CD8-positive, alpha-beta memory T cell (primary cell): ENCODE data around the gene EMX1. TPM values are rescaled to one million over a fixed set of nuclear protein-coding genes. Genes with fewer than 3 reads are reported as not detected.

ENCODE experiments used
- CTCF ChIA-PET: fragments of 350-600 bp; sonication (Branson Sonifier 250); formaldehyde crosslinking; loops from one replicate; lab custom pipeline; 2021; ENCODE audit warnings: antibody characterized with exemption; lab: Charles Lee
- POLR2A ChIA-PET: fragments of 350-600 bp; sonication (Branson Sonifier 250); formaldehyde crosslinking; loops from one replicate; lab custom pipeline; 2021; ENCODE audit warnings: antibody characterized with exemption; lab: Charles Lee
- DNase-seq, 5 donors: peaks; one replicate each; pipeline versions ENCODE4 v3.0.0 to v3.0.0-alpha.2; 2020 to 2022; ENCODE audit warnings: mixed read lengths in 1 of 5
- H3K27ac ChIP-seq: one replicate; pipeline ENCODE4 v1.7.0; 2013; ENCODE audit warnings: low read depth, mild to moderate bottlenecking, low read length, moderate library complexity
- H3K27me3 ChIP-seq: 2 replicates; pipeline ENCODE4 v1.7.0; 2013; ENCODE audit warnings: low read length, mild to moderate bottlenecking; ENCODE audit not compliant: insufficient read depth, poor library complexity, severe bottlenecking
- H3K36me3 ChIP-seq: 2 replicates; pipeline ENCODE4 v1.7.0; 2013; ENCODE audit warnings: mild to moderate bottlenecking, low read length, moderate library complexity; ENCODE audit not compliant: insufficient read depth
- H3K4me1 ChIP-seq: 2 replicates; pipeline ENCODE4 v1.7.0; 2013; ENCODE audit warnings: mild to moderate bottlenecking, low read length, moderate library complexity; ENCODE audit not compliant: insufficient read depth
- H3K4me3 ChIP-seq: 2 replicates; pipeline ENCODE4 v1.7.0; 2013; ENCODE audit warnings: mild to moderate bottlenecking, low read length
- H3K9me3 ChIP-seq: 2 replicates; pipeline ENCODE4 v1.7.0; 2013; ENCODE audit warnings: mild to moderate bottlenecking, low read length
- H3K27ac Mint-ChIP-seq, 8 donors: one replicate each; pipeline ENCODE4 v1.8.0; 2020 to 2021; ENCODE audit warnings: mixed read lengths in 8 of 8, mild to moderate bottlenecking in 6 of 8, inconsistent platforms in 3 of 8, moderate library complexity in 3 of 8
- H3K27me3 Mint-ChIP-seq, 2 donors: one replicate each; pipeline ENCODE4 v1.8.0; 2020 to 2021; ENCODE audit warnings: mixed read lengths in 2 of 2, mild to moderate bottlenecking in 1 of 2, moderate library complexity in 1 of 2
- H3K36me3 Mint-ChIP-seq, 3 donors: one replicate each; pipeline ENCODE4 v1.8.0; 2020 to 2021; ENCODE audit warnings: mixed read lengths in 3 of 3, inconsistent platforms in 1 of 3, mild to moderate bottlenecking in 1 of 3
- H3K4me1 Mint-ChIP-seq, 3 donors: one replicate each; pipeline ENCODE4 v1.8.0; 2020 to 2021; ENCODE audit warnings: mixed read lengths in 3 of 3, inconsistent platforms in 1 of 3, mild to moderate bottlenecking in 1 of 3
- H3K4me3 Mint-ChIP-seq, 7 donors: one replicate each; pipeline ENCODE4 v1.8.0; 2020 to 2021; ENCODE audit warnings: mixed read lengths in 7 of 7, mild to moderate bottlenecking in 6 of 7, moderate library complexity in 4 of 7, inconsistent platforms in 2 of 7
- H3K9me3 Mint-ChIP-seq, 5 donors: one replicate each; pipeline ENCODE4 v1.8.0; 2020 to 2022; ENCODE audit warnings: mixed read lengths in 5 of 5, mild to moderate bottlenecking in 3 of 5, moderate library complexity in 2 of 5, inconsistent platforms in 1 of 5
- polyA plus RNA-seq: library from polyadenylated mRNA; unstranded; fragments of 300-500 nt; fragmentation: Illumina TruSeq; gene quantifications from one replicate; pipeline ENCODE4 v1.2.3, GENCODE V29; 2021
- total RNA-seq, 2 experiments: library from RNA; stranded (reverse); gene quantifications; one replicate each; pipeline ENCODE4 v1.2.3, GENCODE V29; 2021

EMX1 gene
- total and polyA plus RNA-seq, 3 experiments from 2014 or later = 0.57 to 0.82 TPM; not detected in 1

- Mint-ChIP-seq H3K27me3 (peaks cover 0 to 3% of the 10 kb centered on the region in 2 donors), H3K4me1 (no peaks in the 10 kb centered on the region), H3K27ac (no peak overlapping the region), H3K9me3 (no peaks in the 10 kb centered on the region), H3K36me3 (no peaks in the 10 kb centered on the region), H3K4me3 (no peak overlapping the region)
- Histone ChIP-seq H3K4me3 (no peak overlapping the region), H3K4me1 (no peaks in the 10 kb centered on the region), H3K36me3 (no peaks in the 10 kb centered on the region), H3K27ac (no peak overlapping the region), H3K9me3 (no peaks in the 10 kb centered on the region), H3K27me3 (no peaks in the 10 kb centered on the region)
- CTCF ChIA-PET = no interaction called here
- POLR2A ChIA-PET = no interaction called here
- no peak for DNase-seq
Measured at GRCh38 chr2:72944804-72945449, 27.6 kb downstream of the EMX1 start.

GRCh38 chr2:72945450-72946019, 28.2 kb downstream of the EMX1 start:
- no peaks in the 10 kb centered on the region for H3K4me1 Mint-ChIP-seq
- POLR2A ChIA-PET = no interaction called here
- no peaks in the 10 kb centered on the region for H3K36me3 Mint-ChIP-seq
- peak overlapping the region in 1 of 8 donors; percentile 51 for H3K27ac Mint-ChIP-seq
- H3K9me3 Mint-ChIP-seq = no peaks in the 10 kb centered on the region
- CTCF ChIA-PET = no interaction called here
- Histone ChIP-seq H3K4me1 (no peaks in the 10 kb centered on the region), H3K36me3 (no peaks in the 10 kb centered on the region), H3K27me3 (no peaks in the 10 kb centered on the region), H3K4me3 (no peak overlapping the region), H3K27ac (no peak overlapping the region), H3K9me3 (no peaks in the 10 kb centered on the region)
- no peak overlapping the region for H3K4me3 Mint-ChIP-seq
- peaks cover 0 to 3% of the 10 kb centered on the region in 2 donors for H3K27me3 Mint-ChIP-seq
- DNase-seq = no peak

- Mint-ChIP-seq H3K36me3 (no peaks in the 10 kb centered on the region), H3K27ac (no peak overlapping the region), H3K9me3 (no peaks in the 10 kb centered on the region), H3K27me3 (peaks cover 0 to 3% of the 10 kb centered on the region in 2 donors), H3K4me1 (no peaks in the 10 kb centered on the region), H3K4me3 (no peak overlapping the region)
- POLR2A ChIA-PET = no interaction called here
- no peaks in the 10 kb centered on the region for H3K9me3 ChIP-seq
- no peak overlapping the region for H3K27ac ChIP-seq
- CTCF ChIA-PET = no interaction called here
- H3K4me1 ChIP-seq = no peaks in the 10 kb centered on the region
- no peak overlapping the region for H3K4me3 ChIP-seq
- DNase-seq = no peak
- no peaks in the 10 kb centered on the region for H3K27me3 ChIP-seq
- no peaks in the 10 kb centered on the region for H3K36me3 ChIP-seq
Measured at GRCh38 chr2:72946466-72946865, 29.1 kb downstream of the EMX1 start.

- Mint-ChIP-seq H3K27me3 (peaks cover 0 to 3% of the 10 kb centered on the region in 2 donors), H3K4me3 (no peak overlapping the region), H3K4me1 (peaks cover under 1 to 3% (median 2%) of the 10 kb centered on the region in 3 donors), H3K9me3 (no peaks in the 10 kb centered on the region), H3K36me3 (no peaks in the 10 kb centered on the region), H3K27ac (no peak overlapping the region)
- Histone ChIP-seq H3K4me1 (peaks cover under 1% of the 10 kb centered on the region), H3K9me3 (no peaks in the 10 kb centered on the region), H3K27ac (no peak overlapping the region), H3K36me3 (no peaks in the 10 kb centered on the region), H3K4me3 (no peak overlapping the region), H3K27me3 (no peaks in the 10 kb centered on the region)
- CTCF ChIA-PET = interaction anchor here (1.6 kb wide), 1 partner anchor 26 kb away, joined by 4 read pairs; no protein-coding TSS in a partner anchor
- DNase-seq = no peak
- POLR2A ChIA-PET = no interaction called here
Measured at GRCh38 chr2:72947952-72948830, 30.9 kb downstream of the EMX1 start.

GRCh38 chr2:72949045-72949444, 31.7 kb downstream of the EMX1 start:
- CTCF ChIA-PET = interaction anchor here (1.6 kb wide), 1 partner anchor 25 kb away, joined by 4 read pairs; no protein-coding TSS in a partner anchor
- no peak overlapping the region for H3K4me3 Mint-ChIP-seq

GRCh38 chr2:72949642-72950041, 32.3 kb downstream of the EMX1 start:
- CTCF ChIA-PET = no interaction called here
- peaks cover 15% of the 10 kb centered on the region for H3K4me1 ChIP-seq

More at GRCh38 chr2:72949045-72949444, 31.7 kb downstream of the EMX1 start:
- peaks cover 9% of the 10 kb centered on the region for H3K4me1 ChIP-seq
- H3K36me3 ChIP-seq = no peaks in the 10 kb centered on the region
- DNase-seq = no peak
- no peaks in the 10 kb centered on the region for H3K9me3 Mint-ChIP-seq
- no peaks in the 10 kb centered on the region for H3K9me3 ChIP-seq
- H3K4me1 Mint-ChIP-seq = peaks cover 9 to 12% (median 11%) of the 10 kb centered on the region in 3 donors
- no peak overlapping the region for H3K4me3 ChIP-seq
- POLR2A ChIA-PET = no interaction called here
- peaks cover 0 to 3% of the 10 kb centered on the region in 2 donors for H3K27me3 Mint-ChIP-seq
- no peak overlapping the region for H3K27ac ChIP-seq
- H3K27me3 ChIP-seq = no peaks in the 10 kb centered on the region
- peak overlapping the region in 1 of 8 donors; percentile 55 for H3K27ac Mint-ChIP-seq
- H3K36me3 Mint-ChIP-seq = no peaks in the 10 kb centered on the region

GRCh38 chr2:72950558-72951255, 33.4 kb downstream of the EMX1 start:
- Histone ChIP-seq H3K9me3 (no peaks in the 10 kb centered on the region), H3K36me3 (no peaks in the 10 kb centered on the region), H3K27me3 (no peaks in the 10 kb centered on the region), H3K4me1 (peaks cover 18% of the 10 kb centered on the region), H3K4me3 (no peak overlapping the region), H3K27ac (no peak overlapping the region)
- DNase-seq = no peak
- H3K4me3 Mint-ChIP-seq = no peak overlapping the region
- peaks cover 22 to 27% (median 24%) of the 10 kb centered on the region in 3 donors for H3K4me1 Mint-ChIP-seq
- ChIA-PET POLR2A (no interaction called here), CTCF (no interaction called here)
- no peaks in the 10 kb centered on the region for H3K36me3 Mint-ChIP-seq
- no peak overlapping the region for H3K27ac Mint-ChIP-seq
- H3K27me3 Mint-ChIP-seq = peaks cover 0 to 3% of the 10 kb centered on the region in 2 donors
- H3K9me3 Mint-ChIP-seq = no peaks in the 10 kb centered on the region

More at GRCh38 chr2:72949642-72950041, 32.3 kb downstream of the EMX1 start:
- Mint-ChIP-seq H3K36me3 (no peaks in the 10 kb centered on the region), H3K9me3 (no peaks in the 10 kb centered on the region), H3K27ac (no peak overlapping the region), H3K4me1 (peaks cover 15 to 18% (median 17%) of the 10 kb centered on the region in 3 donors), H3K4me3 (no peak overlapping the region), H3K27me3 (peaks cover 0 to 3% of the 10 kb centered on the region in 2 donors)
- no peaks in the 10 kb centered on the region for H3K9me3 ChIP-seq
- H3K27me3 ChIP-seq = no peaks in the 10 kb centered on the region
- POLR2A ChIA-PET = no interaction called here
- H3K36me3 ChIP-seq = no peaks in the 10 kb centered on the region
- no peak overlapping the region for H3K4me3 ChIP-seq
- no peak for DNase-seq
- no peak overlapping the region for H3K27ac ChIP-seq
